HG03432 (cell line): Measurements from ENCODE around the gene SOHLH1.

Experiments used
- ATAC-seq: cut with Tn5 transposase; IDR thresholded peaks from one replicate; pipeline ENCODE4 v1.9.1; 2021; ENCODE audit warnings: mild to moderate bottlenecking, moderate library complexity; ENCODE audit not compliant: unreplicated experiment

Gene SOHLH1

GRCh38 chr9:135729480-135729879, 30.2 kb upstream of the SOHLH1 start:
- ATAC-seq = no peak

DNA sequence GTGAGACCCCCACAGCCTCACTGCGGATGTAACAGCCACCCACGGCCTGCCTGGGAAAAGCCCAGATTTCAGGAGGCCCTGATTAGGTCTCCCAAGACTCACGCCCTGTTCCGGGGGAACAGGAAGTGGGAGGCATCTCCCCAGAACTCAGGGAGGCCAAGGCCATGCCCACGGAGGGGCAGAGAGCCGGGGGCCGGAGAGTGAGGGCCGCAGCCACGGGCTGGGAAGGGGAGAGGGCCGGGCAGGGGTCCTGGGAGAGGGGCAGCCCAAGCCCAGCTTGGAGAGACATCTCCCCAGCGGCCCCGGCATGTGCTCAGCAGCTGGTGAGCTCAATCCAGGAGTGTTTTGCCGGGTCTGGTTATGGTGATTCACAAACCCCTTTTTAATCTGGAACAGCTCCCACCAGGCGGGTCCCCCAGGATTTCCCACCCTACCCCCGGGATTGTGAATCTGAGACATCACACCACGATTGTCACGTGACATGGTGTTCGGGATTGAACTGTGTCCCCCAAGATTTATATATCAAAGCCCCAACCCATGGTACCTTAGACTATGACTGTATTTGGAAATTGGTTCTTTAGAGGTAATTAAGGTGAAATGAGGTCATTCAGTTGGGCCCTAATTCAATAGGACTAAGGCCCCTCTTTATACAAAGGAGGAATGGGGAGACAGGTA, 29.3 kb upstream of the SOHLH1 start:
- no peak for ATAC-seq

- no peak for ATAC-seq
Observed at GRCh38 chr9:135727257-135727875, 28.1 kb upstream of the SOHLH1 start.

DNA sequence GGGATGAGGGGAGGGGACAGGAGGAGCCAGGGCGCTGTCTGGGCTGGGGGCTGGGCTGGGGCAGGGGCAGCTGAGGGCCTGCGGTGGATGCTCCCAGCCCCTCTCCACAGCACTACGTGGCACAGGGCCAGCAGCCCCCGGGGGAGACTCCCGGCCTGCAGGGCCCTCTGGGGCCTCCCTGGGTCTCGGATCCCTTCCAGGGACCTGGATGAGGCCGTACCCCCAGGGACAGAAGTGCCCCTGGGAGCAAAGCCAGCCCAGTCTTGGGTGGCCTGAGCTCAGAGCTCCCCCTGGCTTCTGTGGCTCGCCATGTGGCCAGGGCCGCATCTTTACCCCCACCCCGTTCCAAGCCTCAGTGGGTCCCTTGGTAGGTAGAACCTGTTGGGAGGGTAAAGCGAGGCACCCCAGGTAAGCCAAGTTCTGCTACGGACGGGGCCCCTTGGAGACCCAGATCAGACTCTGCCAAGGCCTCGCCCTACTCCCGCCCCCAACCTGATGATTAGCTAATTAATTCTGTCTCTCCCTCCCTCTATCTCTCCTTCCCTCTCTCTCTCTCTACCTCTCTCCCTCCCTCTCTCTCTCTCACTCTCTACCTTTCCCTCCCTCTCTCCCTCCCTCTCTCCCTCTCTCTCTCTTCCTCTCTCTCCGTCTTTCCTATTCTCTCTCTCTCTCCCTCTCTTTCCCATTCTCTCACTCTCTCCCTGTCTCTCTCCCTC, 27.0 kb upstream of the SOHLH1 start:
- ATAC-seq = no peak

DNA sequence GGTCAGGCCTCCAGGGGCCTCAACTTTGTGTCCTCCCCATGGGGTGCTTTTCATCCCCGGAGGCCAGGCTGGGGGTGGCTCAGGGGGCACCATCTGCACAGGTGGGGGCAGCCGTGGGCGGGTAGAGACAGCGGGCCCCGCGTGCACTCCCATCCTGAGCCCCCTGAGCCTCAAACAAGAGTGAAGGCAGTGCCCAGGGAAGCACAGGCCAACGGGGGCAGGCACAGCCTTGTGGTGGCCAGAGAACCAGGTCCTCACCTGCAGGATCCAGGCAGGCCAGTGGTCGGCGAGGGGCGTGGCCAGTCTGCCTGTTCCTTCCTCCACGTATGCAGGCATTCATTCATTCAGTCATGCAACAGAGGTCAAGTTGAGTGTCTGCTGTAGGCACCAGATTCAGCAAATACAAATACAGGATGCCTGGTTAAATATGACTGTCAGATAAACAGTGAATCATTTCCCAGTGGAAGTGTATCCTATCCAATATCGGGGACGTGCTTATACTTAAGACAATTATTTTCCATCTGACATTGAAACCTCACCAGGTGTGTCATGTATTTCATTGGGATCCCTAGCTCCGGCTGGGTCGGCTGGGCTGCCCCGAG, 25.0 kb upstream of the SOHLH1 start:
- ATAC-seq = no peak

DNA sequence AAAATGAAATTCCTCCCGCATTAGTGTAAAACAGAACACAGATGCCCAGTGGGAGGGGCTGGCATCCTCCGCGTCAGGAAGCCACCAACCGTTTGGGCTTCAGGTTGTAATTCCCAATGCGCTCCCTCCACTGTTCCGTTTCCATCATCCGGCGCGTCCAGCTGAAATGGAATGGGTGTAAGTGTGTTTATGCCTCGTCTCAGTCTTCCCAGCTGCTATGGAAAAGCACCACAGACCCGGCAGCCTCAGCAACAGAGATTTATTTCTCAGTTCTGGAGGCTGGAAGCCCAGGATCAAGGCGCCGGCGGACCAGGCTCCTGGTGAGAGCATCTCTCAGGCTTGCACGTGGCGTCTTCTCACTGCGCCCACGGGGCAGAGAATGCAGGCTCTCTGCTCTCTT, 23.1 kb upstream of the SOHLH1 start:
- no peak for ATAC-seq

- ATAC-seq = no peak
Observed at GRCh38 chr9:135719472-135719871, 20.2 kb upstream of the SOHLH1 start.

DNA sequence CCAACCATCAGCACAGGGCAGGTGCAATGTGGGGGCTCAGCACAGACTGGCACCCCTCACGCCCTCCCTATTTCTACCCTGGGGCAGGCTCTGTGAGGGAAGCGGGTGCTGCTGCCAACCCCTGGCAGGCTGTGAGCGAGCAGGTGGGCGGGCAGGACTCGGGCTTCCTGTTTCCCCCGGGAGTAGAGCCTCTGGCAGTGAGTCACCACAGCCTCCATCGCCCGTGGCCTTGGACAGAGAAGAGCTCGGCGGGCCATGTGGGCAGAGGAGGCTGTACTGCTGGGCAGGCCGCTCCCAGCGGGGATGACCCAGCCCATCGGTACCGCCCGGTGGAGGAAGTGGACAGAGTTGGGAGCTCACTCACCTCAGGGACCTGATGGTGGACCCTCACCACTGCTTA, 19.3 kb upstream of the SOHLH1 start:
- no peak for ATAC-seq

GRCh38 chr9:135717410-135717809, 18.1 kb upstream of the SOHLH1 start:
- no peak for ATAC-seq

DNA sequence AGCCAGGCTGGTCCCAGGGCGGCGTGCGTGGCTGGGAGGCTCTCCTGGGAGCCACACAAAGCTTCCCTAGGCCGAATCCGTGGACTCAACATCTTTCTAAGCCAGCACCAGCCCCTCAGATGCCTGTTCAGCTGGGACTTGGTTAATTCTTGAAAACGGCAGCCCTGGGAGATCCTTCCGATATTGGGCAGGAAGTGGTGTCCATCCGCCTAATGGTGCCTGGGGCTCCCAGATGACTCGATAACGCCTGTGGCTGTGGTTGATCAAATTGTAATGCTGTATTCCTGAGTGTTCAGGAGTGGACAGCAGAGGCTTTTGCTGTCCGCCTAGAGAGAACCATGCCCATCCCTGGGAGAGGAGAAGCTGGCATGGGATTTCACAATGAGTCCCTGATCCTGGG, 16.8 kb upstream of the SOHLH1 start:
- no peak for ATAC-seq

- ATAC-seq = no peak
Observed at GRCh38 chr9:135715056-135715595, 15.8 kb upstream of the SOHLH1 start.

GRCh38 chr9:135714242-135715055, 15.2 kb upstream of the SOHLH1 start:
- ATAC-seq = no peak

DNA sequence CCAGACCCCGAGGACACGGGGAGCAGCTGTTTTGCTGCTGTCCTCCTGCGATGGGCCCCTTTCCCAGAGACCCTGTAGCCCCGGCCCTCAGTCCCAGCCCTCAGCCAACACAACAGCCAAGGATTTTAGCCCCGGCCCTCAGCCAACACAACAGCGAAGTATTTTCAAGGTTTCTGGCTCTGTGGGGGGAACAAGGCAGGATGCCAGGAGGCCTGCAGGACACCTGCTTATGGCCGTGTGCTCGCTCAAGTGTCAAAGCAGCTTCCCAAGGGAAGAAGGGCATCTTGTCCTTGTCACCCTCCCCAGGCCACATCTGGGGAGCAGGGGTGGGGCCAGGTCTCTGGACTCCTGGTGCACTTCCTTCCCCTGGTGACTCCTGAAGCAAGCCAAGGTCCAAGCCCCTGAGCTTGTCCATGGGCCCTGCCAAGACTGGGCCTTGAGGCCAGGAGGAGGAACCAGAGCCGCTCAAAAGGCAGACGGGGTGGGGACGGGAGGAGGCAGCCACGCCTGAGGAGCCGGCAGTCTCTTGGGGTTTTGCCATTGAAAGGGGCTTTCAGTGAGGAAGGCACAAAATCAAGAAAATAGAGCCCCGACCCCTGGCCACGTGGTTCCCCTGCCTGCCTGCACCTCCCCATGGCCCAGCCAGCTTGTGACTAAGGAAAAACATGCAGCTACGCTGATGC, 13.5 kb upstream of the SOHLH1 start:
- no peak for ATAC-seq

- ATAC-seq = no peak
Observed at GRCh38 chr9:135711881-135712280, 12.6 kb upstream of the SOHLH1 start.

GRCh38 chr9:135711391-135711790, 12.1 kb upstream of the SOHLH1 start:
- no peak for ATAC-seq

DNA sequence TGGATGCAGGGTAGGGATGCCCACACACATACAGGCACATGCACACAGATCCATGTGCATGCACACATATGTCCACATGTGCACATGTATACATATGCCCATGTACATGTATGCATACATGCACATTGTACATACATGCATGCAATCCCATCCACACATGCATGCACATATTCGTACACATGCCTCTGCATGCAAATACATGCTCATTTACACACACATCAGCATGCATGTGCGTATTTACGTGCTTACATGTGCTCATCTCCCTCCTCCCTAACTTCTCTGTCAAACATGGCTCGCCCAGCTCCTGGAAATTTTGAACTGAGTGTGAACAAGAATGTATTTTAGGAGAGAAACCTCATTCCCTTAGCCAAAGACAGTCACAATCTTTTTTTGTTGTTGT, 8.9 kb upstream of the SOHLH1 start:
- no peak for ATAC-seq

DNA sequence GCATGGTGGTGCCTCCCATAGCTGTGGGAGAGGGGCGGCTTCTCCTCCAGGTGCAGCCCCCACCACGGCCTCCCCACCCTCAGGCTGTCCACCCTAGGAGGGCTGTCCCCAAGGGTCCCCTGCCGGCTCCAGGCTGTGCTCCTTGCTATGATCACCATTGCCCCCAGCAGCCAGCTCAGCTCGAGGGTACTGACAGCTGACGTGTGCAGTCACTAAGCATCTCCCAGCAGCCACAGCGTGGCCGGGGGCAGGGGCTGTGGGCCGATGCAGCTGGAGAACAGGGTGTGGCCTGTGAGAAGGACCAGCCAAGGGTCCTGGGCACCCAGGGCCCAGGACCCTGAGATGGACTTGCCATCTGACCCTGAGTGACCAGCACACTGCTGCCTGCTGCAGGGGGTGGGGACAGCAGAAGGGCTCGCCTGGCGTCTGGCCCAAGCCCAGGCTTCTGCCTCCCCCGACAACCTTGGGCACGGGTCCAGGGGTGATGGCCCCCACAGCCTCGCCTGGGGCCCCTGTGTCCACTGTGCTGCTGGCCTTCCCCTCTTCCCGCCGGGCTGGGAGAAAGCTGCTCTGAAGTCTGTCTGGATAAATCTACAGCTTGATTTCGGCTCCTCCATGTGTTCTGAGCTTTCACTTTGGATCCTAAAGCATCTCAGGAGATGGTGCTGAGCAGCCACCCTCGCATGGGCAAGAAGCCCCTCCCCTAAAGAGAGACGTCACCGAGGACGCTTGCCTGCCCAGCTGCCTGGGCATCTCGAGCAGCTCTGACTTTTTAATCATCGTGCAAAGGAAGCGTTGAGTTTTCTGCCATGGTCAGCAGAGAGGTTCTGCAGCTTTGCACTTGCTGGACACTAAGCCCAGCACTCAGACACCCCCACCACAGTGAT, 8.2 kb upstream of the SOHLH1 start:
- no peak for ATAC-seq

GRCh38 chr9:135706288-135706687, 7.0 kb upstream of the SOHLH1 start:
- ATAC-seq = no peak

GRCh38 chr9:135705376-135705775, 6.1 kb upstream of the SOHLH1 start:
- no peak for ATAC-seq
